DMS153 treated with DMSO at 0.1 percent for 48 hours (cell line): ENCODE results near the gene TTC21A.

Experiments used
- DNase-seq: peaks from one replicate; lab custom pipeline; 2025; ENCODE audit not compliant: unreplicated experiment; lab: John Stamatoyannopoulos, UW

The TTC21A gene

GRCh38 chr3:39113291-39113690 is 5.8 kb downstream of the TTC21A start:
- no peak for DNase-seq

- DNase-seq, result no peak
Measured at GRCh38 chr3:39114456-39114855, 7.0 kb downstream of the TTC21A start.

GRCh38 chr3:39115870-39116269 is 8.4 kb downstream of the TTC21A start:
- DNase-seq, result no peak

- no peak for DNase-seq
Measured at GRCh38 chr3:39118079-39118478, 10.6 kb downstream of the TTC21A start.

- no peak for DNase-seq
Measured at GRCh38 chr3:39118931-39119660, 11.6 kb downstream of the TTC21A start.

GRCh38 chr3:39121621-39122020 is 14.1 kb downstream of the TTC21A start:
- no peak for DNase-seq

GRCh38 chr3:39122813-39123212 is 15.3 kb downstream of the TTC21A start:
- DNase-seq, result no peak

- no peak for DNase-seq
Measured at GRCh38 chr3:39124876-39125840, 17.7 kb downstream of the TTC21A start.

GRCh38 chr3:39125841-39126500 is 18.5 kb downstream of the TTC21A start:
- no peak for DNase-seq

GRCh38 chr3:39126532-39127071 is 19.1 kb downstream of the TTC21A start:
- DNase-seq, result no peak

- DNase-seq, result no peak
Measured at GRCh38 chr3:39127269-39127907, 19.9 kb downstream of the TTC21A start.

GRCh38 chr3:39127908-39128304 is 20.4 kb downstream of the TTC21A start:
- DNase-seq, result no peak

GRCh38 chr3:39128951-39129350 is 21.5 kb downstream of the TTC21A start:
- no peak for DNase-seq

- DNase-seq, result no peak
Measured at GRCh38 chr3:39130026-39130425, 22.5 kb downstream of the TTC21A start.

- no peak for DNase-seq
Measured at GRCh38 chr3:39130693-39131265, 23.3 kb downstream of the TTC21A start.

- DNase-seq, result no peak
Measured at GRCh38 chr3:39132096-39133092, 24.9 kb downstream of the TTC21A start.

GRCh38 chr3:39133093-39133490 is 25.6 kb downstream of the TTC21A start:
- DNase-seq, result no peak

GRCh38 chr3:39133822-39134221 is 26.3 kb downstream of the TTC21A start:
- DNase-seq, result no peak

GRCh38 chr3:39134305-39134704 is 26.8 kb downstream of the TTC21A start:
- DNase-seq, result no peak
